ENCODE data around the gene SRSF6.
"Not testable (repeated sequence)": the region's sequence is repeated elsewhere in the genome, so short reads cannot be mapped to it uniquely, and the experiment has no call there.

Gene SRSF6

DNA sequence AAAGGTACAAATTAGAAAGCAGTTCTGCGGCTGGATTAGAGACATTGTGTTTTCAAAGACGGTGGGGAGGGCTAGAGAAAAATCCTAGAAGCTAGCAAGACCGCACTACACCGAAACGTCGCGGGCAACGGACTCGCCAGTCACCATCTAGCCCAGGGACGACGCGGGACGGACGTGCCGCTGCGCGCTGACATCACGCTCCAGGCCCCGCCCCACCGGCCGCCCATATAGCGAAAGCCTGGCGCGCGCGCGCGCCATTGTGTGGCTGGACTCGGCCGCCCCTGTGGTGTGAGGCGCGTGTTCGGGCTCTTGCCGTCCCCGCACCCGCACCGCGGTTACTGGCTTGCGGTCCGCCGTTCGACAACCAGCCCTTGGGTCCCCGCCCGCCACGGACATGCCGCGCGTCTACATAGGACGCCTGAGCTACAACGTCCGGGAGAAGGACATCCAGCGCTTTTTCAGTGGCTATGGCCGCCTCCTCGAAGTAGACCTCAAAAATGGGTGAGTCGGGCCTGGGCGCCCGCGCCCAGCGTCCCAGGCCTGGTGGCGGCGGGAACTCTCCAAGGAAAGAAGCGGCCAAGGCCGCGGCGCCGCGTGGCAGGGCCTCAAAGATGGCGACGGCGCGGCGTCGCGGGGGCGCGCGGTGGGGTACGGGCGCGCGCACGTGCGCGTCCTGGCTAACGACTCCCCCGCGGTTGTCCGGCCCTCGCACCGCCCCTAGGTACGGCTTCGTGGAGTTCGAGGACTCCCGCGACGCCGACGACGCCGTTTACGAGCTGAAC, at the start of gene SRSF6:
SRSF6 (plus strand) TSS at position 257 of the 782 bp plus-strand sequence; CDS start at position 395, 138 bp downstream.
- peak within 1 kb of the TSS; percentile 87 for H3K4me3 ChIP-seq (ENCODE audit: low read length)
- TF ChIP-seq ZNF274 (IDR thresholded peaks at IDR 0.05; ENCODE audit: low read depth, low read length), result no peak

DNA sequence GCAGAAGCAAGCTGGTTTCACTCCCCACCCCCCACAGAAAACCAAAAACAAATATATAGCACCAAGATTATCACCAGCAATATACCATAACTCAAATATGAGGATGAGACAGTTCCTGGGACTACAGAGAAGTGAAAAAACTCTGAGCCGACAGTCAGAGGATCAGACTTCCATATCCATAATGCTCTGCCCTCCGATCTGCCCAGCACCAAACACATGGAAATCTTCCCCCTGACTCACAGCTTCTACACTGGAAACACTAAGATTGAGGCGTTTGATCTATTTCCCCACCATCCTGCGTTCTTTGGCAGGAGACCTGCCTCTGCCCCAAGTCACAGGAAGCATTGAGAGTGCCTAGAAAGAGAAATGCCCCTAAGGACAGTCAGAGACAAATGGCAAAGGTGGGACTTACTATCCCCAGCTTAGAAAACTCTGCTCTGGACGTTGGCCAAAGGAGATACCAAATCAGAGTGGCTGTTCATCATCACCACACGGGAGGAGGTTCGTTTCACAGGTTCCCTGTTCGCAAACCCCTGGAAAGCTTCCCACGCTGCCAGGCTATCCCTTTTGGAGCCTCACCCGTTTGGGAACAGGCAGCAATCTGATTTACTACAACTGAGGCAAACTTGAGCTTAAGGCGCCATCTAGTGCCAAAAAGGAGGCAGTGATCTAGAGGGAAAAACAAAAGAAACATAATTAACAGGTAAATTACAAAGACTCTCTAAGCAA, 48.7 kb upstream of the SRSF6 start:
- H3K4me3 ChIP-seq (ENCODE audit: low read length), result no peak overlapping the region
- no peak for TF ChIP-seq ZNF274 (IDR thresholded peaks at IDR 0.05; ENCODE audit: low read depth, low read length)

DNA sequence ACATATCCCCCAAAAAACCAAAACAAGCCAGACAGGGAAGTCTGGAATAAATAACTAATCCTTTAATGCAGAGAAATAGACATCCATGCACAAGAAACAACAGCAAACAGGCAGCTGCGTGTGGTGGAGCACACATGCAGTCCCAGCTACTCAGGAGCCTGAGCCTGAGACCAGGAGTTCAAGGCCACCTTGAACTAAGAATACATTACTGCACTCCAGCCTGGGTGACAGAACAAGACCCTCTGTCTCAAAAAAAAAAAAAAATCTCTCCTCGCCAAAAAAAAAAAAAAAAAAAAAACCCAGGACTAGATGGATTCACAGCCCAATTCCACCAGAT, 48.2 kb upstream of the SRSF6 start:
- TF ChIP-seq ZNF274 (IDR thresholded peaks at IDR 0.05; ENCODE audit: low read depth, low read length), result no peak
- H3K4me3 ChIP-seq (ENCODE audit: low read length), result no peak overlapping the region

DNA sequence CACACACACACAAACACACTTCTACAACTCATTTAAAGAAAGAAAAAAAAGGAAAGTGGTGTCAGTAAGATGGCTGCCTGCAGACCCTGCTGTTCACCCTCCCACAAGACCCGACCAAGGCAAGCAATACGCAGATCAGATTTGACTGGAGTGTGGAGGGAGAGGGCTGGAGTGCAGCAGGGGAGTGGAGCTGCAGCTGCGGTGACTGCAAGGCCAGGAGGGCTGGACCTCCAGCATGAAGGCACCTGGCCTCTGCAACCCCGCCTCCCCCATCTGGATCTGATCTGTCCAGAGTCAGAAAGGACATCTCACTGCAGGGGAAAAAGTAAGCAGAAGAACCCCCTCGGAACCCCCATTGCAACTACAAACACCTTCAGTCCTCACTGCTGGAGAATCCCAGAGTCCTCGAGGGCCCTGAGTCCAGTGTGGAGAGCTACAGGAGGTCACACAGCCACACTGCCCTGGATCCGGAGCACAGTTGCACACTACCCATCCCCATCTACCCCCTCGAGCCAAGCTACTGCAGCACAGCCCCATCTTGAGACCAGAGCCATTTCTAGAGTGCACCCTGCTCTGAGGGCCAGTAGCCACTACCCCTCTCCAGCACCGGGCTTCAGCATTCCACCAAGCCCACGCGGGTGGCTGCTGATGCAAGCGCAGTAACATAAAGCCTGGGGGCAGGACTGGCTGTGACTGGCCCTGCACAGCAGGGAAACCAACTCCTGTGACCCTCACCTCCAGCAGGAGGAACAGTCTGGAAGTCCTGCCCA, 41.9 kb upstream of the SRSF6 start:
- no peak for TF ChIP-seq ZNF274 (IDR thresholded peaks at IDR 0.05; ENCODE audit: low read depth, low read length)
- H3K4me3 ChIP-seq (ENCODE audit: low read length), result no peak overlapping the region

DNA sequence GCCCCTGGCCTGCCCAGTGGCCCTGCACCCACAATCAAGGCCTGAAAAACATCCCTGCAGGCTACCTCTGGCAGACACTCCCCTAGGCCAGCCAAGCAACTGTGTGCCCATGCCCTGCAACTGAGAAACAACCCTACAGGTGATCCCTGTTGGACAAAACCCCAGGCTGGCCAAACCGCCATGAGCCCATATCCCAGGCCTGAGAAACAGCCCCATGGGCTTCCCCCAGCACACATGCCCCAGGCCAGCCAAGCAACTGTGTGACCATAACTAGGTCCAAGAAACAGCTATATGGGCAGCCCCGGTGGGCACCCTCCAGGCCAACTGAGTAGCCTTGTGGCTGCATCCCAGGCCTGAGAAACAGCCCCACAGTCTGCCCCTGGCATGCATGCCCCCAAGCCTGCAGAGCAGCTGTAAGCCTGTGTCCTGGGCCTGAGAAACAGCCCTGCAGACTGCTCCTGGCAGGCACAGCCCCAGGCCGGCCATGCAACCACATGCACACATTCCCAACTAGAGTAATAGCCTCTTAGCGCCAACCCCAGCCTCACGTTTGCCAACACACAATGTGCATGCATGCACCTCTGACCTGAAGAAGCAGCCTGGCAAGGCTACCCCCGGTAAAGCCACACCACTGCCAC, 41.0 kb upstream of the SRSF6 start:
- no peak for TF ChIP-seq ZNF274 (IDR thresholded peaks at IDR 0.05; ENCODE audit: low read depth, low read length)
- H3K4me3 ChIP-seq (ENCODE audit: low read length), result no peak overlapping the region

DNA sequence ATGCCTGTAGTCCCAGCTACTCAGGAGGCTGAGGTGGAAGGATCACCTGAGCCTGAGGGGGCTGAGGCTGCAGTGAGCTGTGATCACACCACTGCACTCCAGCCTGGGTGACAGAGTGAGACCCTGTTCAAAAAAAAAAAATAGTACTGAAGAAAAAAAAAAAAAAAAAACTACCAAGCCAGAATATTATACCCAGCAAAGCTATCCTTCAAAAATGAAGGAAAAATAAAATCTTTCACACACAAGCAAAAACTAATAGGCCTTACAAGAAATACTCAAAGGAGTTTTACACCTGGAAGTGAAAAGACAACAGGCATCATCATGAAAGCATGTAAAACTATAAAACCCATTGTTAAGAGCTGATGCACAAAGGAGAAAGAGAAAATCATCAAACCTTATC, 37.5 kb upstream of the SRSF6 start:
- H3K4me3 ChIP-seq (ENCODE audit: low read length), result no peak overlapping the region
- no peak for TF ChIP-seq ZNF274 (IDR thresholded peaks at IDR 0.05; ENCODE audit: low read depth, low read length)

DNA sequence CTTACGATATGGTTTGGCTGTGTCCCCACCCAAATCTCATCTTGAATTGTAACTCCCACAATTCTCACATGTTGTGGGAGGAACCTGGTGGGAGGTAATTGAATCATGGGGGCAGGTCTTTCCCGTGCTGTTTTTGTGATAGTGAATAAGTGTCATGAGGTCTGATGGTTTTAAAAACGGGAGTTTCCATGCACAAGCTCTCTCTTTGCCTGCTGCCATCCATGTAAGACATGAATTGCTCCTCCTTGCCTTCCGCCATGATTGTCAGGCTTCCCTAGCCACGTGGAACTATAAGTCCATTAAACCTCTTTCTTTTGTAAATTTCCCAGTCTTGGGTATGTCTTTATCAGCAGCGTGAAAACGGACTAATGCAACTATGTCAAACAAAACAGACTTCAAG, 36.8 kb upstream of the SRSF6 start:
- not testable (repeated sequence) for H3K4me3 ChIP-seq (ENCODE audit: low read length)

DNA sequence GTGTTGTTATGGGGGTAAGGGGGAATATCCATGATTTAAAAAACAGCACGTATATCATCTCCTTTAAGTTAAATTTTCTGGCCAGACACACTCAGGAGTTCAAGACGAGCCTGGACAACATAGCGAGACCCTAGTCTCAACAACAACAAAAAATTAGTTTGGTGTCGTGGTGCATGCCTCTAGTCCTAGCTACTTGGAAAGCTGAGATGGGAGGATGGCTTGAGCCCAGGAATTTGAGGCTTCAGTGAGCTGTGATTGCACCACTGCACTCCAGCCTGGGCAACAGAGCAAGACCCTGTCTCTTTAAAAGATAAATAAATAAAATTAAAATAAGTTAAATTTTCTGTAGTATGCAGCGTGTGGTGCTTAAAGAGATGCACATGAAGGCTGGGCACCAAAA, 31.5 kb upstream of the SRSF6 start:
- no peak for TF ChIP-seq ZNF274 (IDR thresholded peaks at IDR 0.05; ENCODE audit: low read depth, low read length)
- no peak overlapping the region for H3K4me3 ChIP-seq (ENCODE audit: low read length)

DNA sequence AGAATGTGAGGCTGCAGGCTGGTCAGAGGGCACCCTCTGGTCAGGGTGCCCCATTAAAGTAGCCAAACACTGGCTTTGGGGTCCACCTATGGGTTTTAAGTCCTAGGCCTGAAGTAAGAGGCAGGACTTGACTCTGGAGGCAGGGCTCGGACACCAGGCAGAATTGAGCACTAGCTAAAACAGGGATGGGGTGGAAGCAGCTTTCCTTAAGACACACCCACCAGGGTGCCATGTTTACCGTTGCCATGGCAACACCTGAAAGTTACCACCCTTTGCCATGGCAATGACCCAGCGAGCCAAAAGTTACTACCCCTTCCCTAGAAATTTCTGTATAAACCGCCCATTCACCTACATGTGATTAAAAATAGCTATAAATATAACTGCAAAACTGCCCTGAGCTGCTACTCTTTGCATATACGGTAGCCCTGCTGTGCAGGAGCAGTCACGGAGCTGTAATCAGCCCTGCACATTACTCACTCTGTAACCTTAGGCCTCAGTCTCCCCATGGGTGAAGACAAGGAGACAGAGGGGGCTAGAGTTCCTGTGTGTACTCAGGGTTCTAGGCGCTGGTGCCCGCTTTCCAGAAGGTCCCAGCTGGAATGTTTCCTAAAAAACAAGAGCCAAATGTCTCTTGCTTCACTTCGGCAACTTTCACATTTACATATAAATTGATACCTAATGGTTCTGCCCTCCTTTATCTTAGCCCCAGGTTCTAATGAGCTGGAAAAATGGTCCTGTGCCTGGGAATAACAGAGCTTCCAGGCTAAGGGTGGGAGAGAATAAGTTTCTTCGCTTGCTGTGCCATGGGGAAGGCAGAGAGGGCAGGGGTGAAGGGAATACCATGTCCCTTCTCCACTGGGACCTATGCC, 27.2 kb upstream of the SRSF6 start:
- no peak overlapping the region for H3K4me3 ChIP-seq (ENCODE audit: low read length)
- no peak for TF ChIP-seq ZNF274 (IDR thresholded peaks at IDR 0.05; ENCODE audit: low read depth, low read length)

DNA sequence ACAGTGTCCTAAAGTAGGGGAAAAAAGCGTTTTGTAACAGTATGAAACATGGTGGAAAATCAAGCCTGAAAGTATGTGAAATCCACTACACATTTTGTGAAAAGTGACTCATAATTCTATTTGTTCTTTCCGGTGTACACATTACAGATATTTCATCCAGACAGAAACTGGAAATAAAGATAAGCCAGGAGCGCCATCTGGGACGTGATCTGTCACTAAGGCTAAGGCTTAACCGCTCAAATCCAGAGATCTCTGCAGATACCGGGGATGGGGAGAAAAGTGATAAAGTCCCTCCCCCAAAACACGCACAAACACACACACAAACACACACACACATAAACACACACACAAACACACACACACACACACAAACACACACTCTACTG, 26.6 kb upstream of the SRSF6 start:
- no peak overlapping the region for H3K4me3 ChIP-seq (ENCODE audit: low read length)
- no peak for TF ChIP-seq ZNF274 (IDR thresholded peaks at IDR 0.05; ENCODE audit: low read depth, low read length)

DNA sequence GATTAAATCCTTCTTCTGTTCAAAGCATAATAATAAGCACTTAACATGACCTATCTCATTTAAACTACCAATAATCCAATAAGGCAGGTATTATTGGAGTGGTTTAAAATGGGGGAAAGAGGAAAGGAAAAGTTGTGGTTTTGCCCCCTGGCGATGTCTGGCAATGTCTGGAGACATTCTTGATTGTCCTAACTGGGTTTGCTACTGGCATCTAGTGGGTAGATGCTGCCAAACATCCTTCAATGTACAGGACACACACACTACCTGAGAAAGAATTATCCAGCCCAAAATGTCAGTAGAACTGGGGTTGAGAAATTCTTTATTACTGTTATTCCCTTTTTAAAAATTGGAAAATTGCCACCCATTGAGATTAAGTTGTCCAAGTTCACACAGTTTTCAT, 25.2 kb upstream of the SRSF6 start:
- H3K4me3 ChIP-seq (ENCODE audit: low read length), result no peak overlapping the region
- TF ChIP-seq ZNF274 (IDR thresholded peaks at IDR 0.05; ENCODE audit: low read depth, low read length), result no peak

DNA sequence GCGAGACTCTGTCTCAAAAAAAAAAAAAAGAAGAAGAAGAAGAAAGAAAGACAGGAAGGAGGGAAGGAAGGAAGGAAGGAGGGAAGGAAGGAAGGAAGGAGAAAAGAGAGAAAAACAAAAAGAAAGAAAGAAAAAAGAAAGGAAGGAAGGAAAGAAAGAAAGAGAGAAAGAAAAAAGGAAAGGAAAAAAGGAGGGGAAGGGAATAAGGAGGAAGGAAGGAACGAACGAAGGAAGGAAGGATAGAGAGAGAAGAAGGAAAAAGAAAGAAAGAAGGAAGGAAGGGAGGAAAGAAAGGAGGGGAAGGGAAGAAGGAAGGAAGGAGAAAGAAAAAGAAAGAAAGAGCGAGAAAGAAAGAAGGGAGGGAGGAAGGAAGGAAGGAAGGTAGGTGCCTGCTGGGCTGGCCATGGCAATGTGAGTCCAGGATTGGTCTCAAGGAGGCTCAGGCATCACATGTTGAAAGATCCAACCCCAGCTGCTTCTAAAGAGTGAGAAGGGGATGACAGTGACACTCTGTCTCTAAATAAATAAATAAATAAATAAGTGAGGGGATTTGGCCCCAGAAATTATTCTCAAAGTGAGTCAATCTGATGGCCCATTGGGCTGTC, 24.3 kb upstream of the SRSF6 start:
- no peak for TF ChIP-seq ZNF274 (IDR thresholded peaks at IDR 0.05; ENCODE audit: low read depth, low read length)
- no peak overlapping the region for H3K4me3 ChIP-seq (ENCODE audit: low read length)

DNA sequence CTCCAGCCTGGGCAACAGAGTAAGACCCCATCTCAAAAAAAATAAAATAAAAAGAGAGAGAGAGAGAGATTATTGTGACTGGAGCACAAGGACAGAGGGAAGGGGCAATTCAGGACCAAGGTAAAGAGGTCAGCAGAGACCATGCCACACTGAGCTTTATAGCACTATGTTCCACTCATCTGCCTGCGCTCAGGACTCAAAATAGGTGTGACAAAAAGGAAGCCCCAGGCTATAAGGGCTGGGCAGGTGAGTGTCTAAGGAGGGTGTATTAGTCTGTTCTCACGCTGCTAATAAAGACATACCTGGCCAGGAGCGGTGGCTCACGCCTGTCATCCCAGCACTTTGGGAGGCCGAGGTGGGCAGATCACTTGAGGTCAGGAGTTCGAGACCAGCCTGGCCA, 23.1 kb upstream of the SRSF6 start:
- TF ChIP-seq ZNF274 (IDR thresholded peaks at IDR 0.05; ENCODE audit: low read depth, low read length), result no peak
- no peak overlapping the region for H3K4me3 ChIP-seq (ENCODE audit: low read length)

Measured in GM08714 (cell line).